Measurements from ENCODE around the gene MT4. TPM values are rescaled to one million over a fixed set of nuclear protein-coding genes. Genes with fewer than 3 reads are reported as not detected.

Gene MT4
- polyA plus RNA-seq, 4 donors = not detected

GRCh38 chr16:56601325-56601724 is 36.5 kb downstream of the MT4 start:
- no peak for DNase-seq (ENCODE audit: low read depth in 4 of 4, low spot score in 2 of 4)

DNA sequence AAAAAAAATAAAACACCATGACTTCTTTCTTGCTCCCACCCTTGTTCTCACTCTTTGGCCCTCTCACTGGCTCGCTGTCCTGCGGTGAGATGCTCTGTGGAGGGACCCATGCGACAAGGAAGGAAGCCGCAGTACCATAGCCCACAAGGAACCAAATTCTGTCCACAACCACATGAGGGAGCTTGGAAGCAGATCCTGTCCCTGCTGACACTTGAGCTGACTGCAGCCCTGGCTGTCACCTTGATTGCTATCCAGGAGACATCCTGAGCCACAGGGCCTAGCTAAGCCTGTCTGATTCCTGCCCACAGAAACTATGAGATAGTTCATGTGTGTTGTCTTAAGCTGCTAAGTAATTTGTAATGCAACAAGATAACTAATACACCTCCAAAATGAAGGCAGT is 38.7 kb downstream of the MT4 start:
- no peak for DNase-seq (ENCODE audit: low read depth in 4 of 4, low spot score in 2 of 4)

DNA sequence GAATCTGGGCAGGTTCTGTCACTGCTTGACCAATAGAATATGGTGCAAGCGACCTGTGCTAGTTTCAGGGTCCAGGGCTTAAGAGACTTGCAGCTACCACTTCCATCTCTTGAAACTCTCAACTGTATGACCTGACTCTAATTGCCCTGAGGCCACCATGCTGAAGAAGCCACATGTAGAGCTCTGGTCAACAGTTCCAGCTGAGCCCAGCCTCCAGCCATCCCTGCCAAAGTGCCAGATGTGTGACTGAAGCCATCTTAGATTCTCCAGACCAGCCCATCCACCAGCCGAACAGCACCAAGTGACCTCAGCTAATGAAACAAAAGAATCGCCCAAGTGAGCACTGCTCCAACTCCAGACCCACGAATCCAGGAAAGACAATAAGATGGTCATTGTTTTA is 40.1 kb downstream of the MT4 start:
- DNase-seq (ENCODE audit: low read depth in 4 of 4, low spot score in 2 of 4) = no peak

- no peak for DNase-seq (ENCODE audit: low read depth in 4 of 4, low spot score in 2 of 4)
These were observed 40.6 kb downstream of the MT4 start for GRCh38 chr16:56605475-56605874.

DNA sequence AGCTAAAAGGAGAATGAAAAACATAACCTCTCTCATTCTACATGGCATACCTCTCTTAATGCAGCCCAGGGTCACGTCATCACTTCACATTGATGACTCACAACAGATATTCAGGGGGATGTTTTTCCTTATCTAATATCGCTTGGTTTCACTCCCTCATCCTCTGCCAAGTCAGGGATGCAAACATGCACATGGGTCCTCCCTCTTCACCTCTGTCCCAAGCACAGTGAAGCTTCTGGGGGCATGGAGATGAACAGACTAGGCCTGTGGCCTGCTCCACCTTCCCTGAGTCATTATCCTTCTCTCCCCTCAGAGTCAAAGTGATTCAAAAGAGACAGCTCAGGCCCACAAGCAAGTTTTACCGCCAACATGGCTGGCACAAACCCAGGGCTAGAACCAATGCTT is 41.2 kb downstream of the MT4 start:
- no peak for DNase-seq (ENCODE audit: low read depth in 4 of 4, low spot score in 2 of 4)

DNA sequence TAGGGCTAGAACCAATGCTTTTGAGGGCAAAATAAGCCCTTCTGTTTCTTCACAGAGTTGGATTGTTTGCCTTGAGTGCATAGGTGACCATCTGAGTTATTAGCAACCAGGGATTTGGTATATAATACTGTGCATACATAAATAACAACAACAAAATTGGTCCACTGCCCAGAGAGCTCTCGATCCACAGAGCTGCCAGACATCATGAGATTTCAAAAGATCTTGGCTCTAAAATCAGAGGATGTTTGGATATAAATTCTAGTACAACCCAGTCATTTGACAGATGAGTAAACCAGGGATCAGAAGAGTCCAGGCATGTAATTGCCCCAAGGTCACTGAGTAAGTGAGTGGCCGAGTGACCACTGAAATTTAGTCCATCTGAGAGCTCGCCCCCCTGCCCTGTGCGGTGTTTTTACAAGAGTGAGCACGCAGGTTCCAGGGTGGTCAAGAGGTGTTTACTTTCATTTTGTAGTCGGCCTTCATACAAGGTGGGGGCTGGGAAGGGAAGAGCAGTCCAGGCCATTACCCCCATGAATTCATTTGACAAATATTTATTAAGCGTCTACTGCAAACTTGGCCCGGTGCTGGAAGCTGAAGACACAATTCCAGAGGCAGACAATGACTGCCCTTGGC is 41.7 kb downstream of the MT4 start:
- DNase-seq (ENCODE audit: low read depth in 4 of 4, low spot score in 2 of 4) = peak in 1 of 4 donors; percentile 56

- peak in 1 of 4 donors; percentile 27 for DNase-seq (ENCODE audit: low read depth in 4 of 4, low spot score in 2 of 4)
These were observed 42.3 kb downstream of the MT4 start for GRCh38 chr16:56607109-56607618.

DNA sequence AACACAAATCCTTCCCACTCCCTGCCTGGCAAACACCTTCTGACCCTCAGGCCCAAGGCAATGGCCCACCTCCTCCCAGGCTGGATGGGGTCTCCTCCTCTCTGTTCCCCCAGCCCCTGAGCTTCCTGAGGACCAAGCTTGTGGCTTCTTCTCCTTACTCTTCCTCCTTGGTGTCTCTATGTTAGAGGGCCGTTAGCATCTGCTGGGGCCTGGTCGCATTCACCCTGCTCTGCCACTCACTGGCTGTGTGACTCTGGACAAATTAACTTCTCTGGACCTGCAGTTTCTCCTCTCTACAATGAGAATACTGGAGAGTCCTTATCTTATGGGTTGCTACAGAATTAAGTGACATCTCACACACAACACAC is 42.8 kb downstream of the MT4 start:
- DNase-seq (ENCODE audit: low read depth in 4 of 4, low spot score in 2 of 4) = no peak

DNA sequence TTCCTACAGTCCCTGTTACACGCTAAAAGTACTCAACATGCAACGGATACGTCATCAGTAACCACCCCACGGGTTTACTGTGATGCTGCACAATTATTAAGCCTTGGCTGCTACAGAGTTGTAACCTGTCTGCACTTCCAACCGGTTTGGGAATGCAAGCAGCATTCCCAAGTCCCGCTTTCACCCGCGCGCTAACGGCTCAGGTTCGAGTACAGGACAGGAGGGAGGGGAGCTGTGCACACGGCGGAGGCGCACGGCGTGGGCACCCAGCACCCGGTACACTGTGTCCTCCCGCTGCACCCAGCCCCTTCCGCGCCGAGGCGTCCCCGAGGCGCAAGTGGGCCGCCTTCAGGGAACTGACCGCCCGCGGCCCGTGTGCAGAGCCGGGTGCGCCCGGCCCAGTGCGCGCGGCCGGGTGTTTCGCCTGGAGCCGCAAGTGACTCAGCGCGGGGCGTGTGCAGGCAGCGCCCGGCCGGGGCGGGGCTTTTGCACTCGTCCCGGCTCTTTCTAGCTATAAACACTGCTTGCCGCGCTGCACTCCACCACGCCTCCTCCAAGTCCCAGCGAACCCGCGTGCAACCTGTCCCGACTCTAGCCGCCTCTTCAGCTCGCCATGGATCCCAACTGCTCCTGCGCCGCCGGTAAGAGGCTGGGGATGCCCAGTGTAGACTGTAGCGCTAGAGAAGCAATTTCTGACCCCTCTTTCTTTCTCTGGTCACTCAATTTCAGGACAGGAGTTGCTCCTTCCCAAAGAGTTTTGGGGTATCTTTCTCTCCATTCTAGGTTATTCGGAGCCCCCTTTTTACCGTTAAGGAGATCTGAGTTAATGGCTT is 43.4 kb downstream of the MT4 start, which contains the start of gene MT2A:
Gene MT2A (plus strand): TSS at position 542 of the 833 bp plus-strand sequence. CDS start 72 bp downstream, at position 614.
- DNase-seq (ENCODE audit: low read depth in 4 of 4, low spot score in 2 of 4) = peak in 3 of 4 donors; percentile 48 to 83 (median 81)

- DNase-seq (ENCODE audit: low read depth in 4 of 4, low spot score in 2 of 4) = no peak
These were observed 44.1 kb downstream of the MT4 start for GRCh38 chr16:56608876-56609462.

DNA sequence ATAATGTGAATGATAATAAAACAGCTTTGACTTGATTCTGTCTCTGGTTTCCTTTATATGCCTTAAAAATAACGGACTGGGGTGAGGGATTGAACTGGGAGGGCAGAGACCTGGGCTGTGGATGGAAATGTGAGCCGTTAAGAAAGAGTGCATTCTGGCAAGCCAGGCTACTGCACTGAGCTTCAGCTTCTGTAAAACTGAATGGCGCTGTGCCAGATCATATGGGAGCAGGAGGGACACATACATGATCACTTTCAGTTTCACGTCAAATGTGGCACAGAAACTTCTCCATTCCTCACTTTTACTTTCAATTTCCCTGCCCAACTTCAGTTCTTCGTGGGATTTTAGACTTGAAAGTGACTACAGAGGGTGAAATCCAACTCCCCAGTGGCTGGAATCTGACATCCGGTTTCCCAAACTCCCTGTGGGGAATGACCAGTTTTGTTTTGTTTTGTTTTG is 44.6 kb downstream of the MT4 start:
- DNase-seq (ENCODE audit: low read depth in 4 of 4, low spot score in 2 of 4) = peak in 1 of 4 donors; percentile 59

- DNase-seq (ENCODE audit: low read depth in 4 of 4, low spot score in 2 of 4) = no peak
These were observed 45.2 kb downstream of the MT4 start for GRCh38 chr16:56610017-56610608.

DNA sequence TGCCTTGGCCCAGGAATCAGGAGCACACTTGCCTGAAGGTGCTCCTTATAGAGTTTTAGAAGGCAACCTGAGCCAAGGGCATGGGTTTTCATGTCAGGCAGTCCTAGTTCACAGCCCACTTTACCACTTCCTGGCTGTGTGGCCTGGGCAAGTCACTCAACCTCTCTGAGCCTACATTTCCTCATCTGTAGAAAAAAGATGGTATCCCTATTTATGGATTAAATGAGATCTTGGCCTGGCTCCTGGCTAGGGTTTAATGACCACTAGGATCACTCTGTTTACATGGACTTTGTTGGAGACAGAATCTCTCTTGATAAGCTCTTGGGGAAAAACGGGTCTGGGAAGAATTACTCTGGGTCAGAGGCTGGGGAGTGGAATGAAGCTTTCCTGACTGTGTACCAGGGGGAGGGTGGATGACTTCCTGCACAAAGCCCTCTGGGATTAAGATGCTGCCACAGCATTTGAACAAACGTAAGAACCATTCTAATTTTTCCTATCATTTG is 45.8 kb downstream of the MT4 start:
- no peak for DNase-seq (ENCODE audit: low read depth in 4 of 4, low spot score in 2 of 4)

DNA sequence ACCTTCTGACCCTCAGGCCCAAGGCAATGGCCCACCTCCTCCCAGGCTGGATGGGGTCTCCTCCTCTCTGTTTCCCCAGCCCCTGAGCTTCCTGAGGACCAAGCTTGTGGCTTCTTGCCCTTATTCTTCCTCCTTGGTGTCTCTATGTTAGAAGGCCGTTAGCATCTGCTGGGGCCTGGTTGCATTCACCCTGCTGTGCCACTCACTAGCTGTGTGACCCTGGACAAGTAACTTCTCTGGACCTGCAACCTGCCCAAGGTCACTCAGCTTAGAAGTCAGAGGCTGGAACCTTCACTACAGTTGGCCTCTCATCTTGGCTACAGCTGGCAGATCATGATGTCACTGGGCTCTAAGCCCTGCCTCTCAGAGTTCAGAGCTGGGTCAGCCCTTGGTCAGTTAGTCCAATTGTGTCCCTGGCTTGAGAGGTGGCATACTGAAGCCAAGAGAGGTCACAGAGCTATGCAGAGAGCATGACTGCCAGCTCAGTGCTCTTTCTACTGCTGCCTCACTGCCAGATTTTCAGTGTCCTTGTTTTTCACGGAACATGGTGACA is 46.5 kb downstream of the MT4 start:
- no peak for DNase-seq (ENCODE audit: low read depth in 4 of 4, low spot score in 2 of 4)

DNA sequence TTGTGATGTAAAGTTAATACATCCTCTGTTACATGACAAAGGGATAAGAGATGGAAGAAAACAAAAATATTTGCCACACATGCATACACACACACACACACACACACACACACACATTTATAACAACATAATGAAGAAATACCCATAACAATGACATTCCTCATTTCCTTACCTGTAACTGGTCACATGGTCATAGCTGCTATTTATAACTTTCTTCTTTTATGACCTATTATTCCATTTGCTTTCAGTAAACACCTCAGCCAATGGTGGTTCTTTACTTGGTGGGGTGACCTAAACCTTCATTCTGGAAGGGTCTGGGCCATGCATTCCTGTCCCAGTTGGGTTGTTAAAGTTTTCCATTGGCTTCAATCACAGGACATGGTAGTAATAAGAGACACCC is 48.8 kb downstream of the MT4 start:
- no peak for DNase-seq (ENCODE audit: low read depth in 4 of 4, low spot score in 2 of 4)

GRCh38 chr16:56614549-56614991 is 49.7 kb downstream of the MT4 start:
- no peak for DNase-seq (ENCODE audit: low read depth in 4 of 4, low spot score in 2 of 4)

DNA sequence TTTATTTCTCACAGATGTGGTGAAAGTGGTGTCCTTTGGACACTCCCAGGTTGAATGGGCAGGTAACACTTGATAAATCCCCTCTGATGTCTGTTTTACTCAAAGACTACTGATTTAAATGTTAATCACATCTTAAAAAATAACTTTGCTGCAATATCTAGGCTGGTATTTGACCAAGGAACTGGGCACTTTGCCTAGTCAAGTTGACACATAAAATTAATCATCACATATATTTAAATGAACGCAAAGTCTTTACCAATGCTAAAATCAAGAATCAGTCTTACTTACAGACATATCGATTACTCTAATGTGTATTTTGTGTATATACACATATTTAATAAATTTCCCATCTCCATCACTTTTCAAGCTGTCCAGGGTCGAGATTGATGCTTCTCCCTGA is 50.5 kb downstream of the MT4 start:
- no peak for DNase-seq (ENCODE audit: low read depth in 4 of 4, low spot score in 2 of 4)

DNA sequence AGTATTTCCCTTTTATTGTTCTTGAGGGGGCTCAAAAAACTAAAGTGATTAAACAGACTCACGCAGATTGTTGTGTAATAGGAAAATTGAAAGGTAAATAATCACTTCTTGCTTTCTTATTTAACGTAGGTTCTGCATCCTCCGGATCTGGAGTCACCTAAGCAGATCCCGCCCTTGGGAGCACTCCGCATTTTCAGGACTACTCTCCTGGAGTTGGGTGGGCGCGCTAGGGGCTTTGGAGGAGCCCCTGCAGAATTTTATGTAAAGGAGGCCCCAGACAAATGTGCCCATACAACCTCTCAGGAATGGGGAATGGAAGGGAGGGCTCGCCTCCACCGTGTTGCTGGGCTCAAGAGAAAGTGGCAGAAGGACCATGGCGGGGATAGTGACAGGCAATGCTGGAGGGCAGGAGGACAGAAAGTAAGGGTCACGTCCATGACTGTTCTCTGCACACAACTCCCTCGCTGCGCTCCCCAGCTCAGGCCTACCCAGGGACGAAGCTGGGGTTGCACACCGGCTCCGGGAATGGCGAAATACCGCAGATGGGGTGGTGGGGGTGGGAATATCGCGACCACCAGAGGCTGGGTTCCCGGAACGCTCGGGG is 51.8 kb downstream of the MT4 start:
- no peak for DNase-seq (ENCODE audit: low read depth in 4 of 4, low spot score in 2 of 4)

GRCh38 chr16:56617212-56618085 is 52.6 kb downstream of the MT4 start:
- no peak for DNase-seq (ENCODE audit: low read depth in 4 of 4, low spot score in 2 of 4)
